HG03159 (cell line): ENCODE results near the gene SRRM2.

ENCODE experiments used
- ATAC-seq: cut with Tn5 transposase; IDR thresholded peaks from one replicate; pipeline ENCODE4 v1.9.1; 2021; ENCODE audit warnings: mild to moderate bottlenecking, moderate library complexity; ENCODE audit not compliant: unreplicated experiment

The SRRM2 gene

GRCh38 chr16:2775765-2776499 is 23.5 kb downstream of the SRRM2 start:
- ATAC-seq, result no peak

GRCh38 chr16:2776500-2777139 is 24.2 kb downstream of the SRRM2 start:
- ATAC-seq, result peak; percentile 28

DNA sequence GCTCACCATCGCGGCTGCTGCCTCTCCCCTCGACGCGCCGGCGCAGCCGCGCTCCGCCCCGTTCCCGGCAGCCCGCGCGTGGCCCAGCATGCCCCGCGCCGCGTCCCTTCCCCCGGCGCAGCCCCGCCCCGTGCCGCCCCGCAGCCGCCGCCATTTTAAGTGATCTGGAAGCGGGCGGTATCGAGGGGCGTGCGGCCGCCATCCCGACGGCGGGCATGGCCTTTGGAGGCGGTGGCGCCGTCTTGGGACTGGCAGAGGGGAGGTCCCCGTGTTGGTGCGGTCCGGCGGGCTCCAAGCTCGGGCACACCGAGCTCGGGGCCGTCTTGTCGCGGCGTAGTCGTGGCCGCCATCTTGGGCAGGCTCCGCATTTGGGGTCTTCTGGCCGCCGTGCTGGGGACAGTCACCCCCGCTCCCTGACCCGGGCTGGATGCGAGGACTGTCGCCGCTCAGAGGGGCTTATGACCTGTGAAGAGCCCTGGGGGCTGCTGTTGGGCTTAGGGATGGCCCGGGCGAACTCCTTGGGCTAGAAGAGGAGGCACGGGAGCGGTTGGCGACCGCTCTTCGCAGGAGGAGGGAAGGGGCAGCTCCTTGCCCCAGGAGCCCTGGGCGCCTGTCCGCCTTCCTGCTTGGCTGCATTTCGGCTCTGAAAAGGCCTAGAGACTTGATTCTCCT is 24.9 kb downstream of the SRRM2 start, which contains the start of gene ELOB:
Gene ELOB (minus strand): TSS at position 50 of the 672 bp plus-strand sequence. CDS start 41 bp downstream, at position 9.
- peak; percentile 67 for ATAC-seq

GRCh38 chr16:2777903-2778629 is 25.6 kb downstream of the SRRM2 start:
- ATAC-seq, result peak; percentile 15

DNA sequence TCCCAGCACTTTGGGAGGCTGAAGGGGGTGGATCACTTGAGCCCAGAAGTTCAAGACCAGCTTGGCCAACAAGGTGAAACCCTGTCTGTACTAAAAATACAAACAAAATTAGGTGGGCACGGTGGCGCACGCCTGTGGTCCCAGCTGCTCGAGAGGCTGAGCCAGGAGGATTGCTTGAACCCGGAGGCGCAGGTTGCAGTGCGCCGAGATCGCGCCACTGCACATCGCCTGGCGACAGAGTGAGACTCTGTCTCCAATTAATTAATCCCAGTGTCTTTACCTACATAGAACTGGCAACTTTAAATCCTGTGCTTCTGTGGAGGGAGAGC is 26.2 kb downstream of the SRRM2 start:
- no peak for ATAC-seq

DNA sequence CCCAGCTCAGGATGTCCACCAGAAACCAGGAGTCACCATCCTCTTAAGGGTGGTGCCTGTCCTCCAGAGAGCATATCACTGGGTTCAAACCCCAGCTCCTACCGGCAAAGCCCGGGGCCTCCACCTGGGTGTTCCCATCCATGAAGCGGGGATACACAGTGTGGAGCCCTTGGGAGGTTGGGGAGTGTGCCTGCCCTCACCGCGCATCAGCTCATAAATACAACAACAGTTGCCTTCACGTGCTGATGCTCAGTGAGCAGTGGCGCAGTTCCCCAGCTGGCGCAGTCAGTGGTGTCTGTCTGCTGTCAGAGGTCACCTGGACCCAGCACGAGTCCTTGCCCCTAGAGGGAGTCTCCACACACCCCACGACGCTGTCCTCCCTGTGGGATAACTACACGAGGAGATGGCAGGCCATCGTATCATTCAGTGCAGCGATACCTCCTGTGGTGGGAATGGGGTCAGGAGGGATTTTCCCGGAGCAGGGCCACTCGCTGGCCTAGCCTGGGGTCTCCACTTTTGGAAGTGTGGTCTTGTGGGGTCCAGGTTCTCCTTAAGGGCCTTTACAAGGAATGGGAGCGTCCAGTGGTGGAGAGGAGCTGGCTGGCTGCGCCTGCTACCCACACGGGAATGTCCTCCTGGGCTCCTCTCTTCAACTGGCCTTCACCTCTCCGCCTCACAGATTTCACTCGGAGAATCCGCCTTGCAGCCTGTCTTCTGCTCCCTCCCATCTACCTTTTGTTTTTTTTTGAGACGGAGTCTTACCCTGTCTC is 26.9 kb downstream of the SRRM2 start:
- ATAC-seq, result no peak

- no peak for ATAC-seq
These were observed 27.8 kb downstream of the SRRM2 start for GRCh38 chr16:2779978-2780898.

DNA sequence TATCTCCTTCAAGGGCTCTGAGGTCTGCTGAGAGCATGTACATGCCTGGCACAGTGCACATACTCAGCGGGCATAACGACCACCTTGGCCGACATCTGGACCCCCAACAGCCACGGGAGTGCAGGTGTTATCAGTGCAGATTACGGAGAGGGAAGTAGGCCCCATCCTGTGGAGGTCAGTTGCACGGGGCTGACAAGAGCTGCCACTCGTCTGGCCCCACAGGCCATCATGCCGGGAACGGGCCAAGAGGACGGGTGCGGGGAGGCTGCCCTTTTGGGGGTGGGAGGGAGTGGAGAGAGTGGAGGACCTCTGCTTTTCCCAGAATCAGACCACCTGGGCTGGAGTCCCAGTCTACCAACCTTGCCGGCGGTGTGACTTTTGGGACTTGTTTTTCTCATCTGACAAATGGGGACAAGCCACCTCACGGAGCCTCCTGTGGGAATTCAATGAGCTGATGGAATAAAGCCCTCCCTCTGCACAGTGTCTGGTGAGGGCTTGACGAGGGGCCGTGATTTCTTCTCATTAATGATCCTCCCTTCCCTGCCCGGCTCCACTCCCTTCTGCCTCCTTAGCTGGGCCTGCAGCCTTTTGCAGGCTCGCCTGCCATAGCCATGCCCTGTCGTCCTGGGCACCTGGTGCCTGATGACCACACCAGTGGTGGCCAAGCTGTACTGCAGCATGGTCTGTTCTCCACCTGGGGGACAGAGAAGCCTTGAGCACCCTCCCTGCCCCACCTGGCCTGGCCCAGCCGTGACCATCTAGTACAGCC is 30.3 kb downstream of the SRRM2 start:
- no peak for ATAC-seq

DNA sequence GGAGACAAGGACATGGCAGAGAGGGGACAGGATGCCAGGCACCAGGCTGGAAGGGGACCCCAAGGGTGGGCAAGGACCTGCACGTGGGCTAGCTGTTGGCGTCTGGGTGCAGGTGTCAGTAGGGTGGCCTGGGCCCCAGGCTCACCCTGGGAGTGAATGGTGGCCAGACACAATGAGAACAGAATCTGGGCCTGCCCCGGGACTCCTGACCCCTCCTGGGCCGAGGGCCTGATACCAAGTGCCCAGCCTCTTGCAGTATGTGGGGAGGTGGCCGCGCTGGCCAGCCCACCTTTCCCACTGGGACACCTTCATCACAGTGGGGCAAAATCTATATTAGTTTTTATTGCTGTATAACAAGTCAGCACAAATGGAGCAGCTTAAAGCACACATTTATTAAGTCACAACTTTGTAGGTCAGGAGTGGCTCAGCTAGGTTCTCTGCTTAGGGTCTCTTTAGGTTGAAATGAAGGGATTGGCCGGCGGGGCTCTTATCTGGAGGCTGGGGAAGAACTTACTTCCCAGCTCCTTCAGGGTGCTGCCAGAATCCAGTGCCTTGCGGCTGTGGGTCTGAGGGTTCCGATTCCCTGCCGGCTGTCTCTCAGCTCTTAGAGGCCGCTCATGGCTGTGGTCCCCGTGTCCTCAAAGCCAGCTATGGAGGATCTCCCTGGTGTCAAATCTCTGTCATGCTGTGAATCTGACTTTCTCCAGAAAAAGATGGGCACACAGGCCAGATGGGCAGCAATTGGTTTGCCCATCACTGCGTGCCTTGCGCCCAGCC is 31.3 kb downstream of the SRRM2 start:
- no peak for ATAC-seq

- ATAC-seq, result no peak
These were observed 32.1 kb downstream of the SRRM2 start for GRCh38 chr16:2784358-2785100.

- no peak for ATAC-seq
These were observed 32.9 kb downstream of the SRRM2 start for GRCh38 chr16:2785101-2785991.

- ATAC-seq, result no peak
These were observed 33.8 kb downstream of the SRRM2 start for GRCh38 chr16:2786061-2786825.

DNA sequence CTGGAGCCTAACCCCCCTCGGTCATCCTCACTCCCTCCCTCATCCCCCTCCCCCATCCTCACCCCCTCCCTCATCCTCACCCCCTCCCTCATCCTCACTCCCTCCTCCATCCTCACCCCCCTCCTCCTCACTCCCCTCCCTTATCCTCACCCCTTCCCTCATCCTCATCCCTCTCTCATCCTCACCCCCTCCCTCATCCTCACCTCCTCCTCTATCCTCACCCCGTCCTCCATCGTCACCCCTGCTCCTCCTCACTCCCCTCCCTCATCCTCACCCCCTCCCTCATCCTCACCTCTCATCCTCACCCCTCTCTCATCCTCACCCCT is 34.4 kb downstream of the SRRM2 start:
- no peak for ATAC-seq

GRCh38 chr16:2787406-2787805 is 35.0 kb downstream of the SRRM2 start, which contains the start of gene PRSS33:
Gene PRSS33, minus strand, starts transcription at chr16:2787560. Its CDS starts 1,013 bp downstream, at chr16:2786547.
- no peak for ATAC-seq

DNA sequence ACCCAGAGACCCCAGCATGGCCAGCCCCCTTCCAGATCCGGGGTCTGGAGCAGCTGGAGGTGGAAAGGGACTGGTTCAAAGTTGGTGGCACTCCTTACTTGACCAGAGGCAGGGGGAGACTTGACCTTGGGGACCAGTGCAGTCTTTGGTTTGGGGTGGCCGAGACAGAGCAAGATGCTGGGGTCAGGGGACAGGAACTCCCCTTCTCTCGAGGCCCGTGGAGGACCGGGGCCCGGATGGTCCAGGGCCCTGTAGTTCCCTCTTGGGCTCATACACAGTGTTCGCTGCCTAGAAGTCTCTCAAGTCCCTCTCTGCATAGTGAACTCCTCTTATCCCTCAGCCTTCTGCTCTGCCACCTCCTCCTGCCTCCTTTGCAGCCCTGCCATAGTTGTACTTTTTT is 35.5 kb downstream of the SRRM2 start:
- ATAC-seq, result no peak

DNA sequence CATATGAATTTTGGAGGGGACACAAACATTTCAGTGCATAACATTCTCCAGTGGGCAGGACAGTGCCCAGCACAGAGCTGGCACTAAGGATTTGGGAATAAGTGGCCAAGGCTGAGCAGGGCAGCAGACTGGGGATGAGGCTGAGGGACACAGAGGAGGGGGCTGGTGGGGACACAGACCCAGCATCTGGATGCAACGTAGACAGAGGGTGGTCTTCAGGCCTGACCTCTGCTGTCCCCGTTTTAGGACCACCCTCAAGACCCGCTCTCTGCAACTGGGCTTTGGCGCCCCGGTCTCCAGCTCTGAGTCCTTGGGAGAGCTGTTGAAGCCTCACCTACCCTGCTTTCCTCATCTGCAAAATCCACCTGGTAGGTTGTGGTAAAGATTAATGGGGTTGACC is 38.2 kb downstream of the SRRM2 start:
- ATAC-seq, result no peak
